ENCODE results near the gene FGFR3.

DNA sequence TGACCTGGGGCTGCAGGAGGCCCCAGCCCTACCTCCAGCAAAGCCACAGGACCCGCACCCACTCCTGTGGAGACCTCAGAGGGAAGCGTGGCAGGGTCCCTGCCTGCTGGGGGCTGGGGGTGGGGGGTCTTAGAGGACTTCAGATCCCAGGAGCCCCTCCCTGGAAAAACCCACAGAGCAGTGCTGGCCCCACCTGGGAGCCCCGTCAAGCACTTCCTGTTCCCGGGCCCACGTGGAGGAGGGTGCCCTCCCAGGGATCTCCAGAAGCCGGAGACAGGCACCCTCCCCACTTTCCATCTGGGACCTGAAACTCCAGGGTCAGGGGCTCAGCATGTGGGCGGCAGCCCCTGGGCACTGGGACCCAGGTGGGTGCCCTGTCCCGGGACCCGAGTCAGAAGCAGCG is 39.8 kb upstream of the FGFR3 start:
- TF ChIP-seq FOXP2 (optimal IDR thresholded peaks at IDR 0.05; ENCODE audit: borderline replicate concordance, extremely low read depth, extremely low read length, insufficient read depth) (no peak), POLR2AphosphoS5 (IDR thresholded peaks at IDR 0.05; ENCODE audit: low read depth, low read length) (no peak), SIN3A (IDR thresholded peaks at IDR 0.05; ENCODE audit: borderline replicate concordance, insufficient read depth, low read length) (no peak), TAF1 (IDR thresholded peaks at IDR 0.05; ENCODE audit: borderline replicate concordance, insufficient read depth, low read length) (no peak)
- TF ChIP-seq, protein P1, sequence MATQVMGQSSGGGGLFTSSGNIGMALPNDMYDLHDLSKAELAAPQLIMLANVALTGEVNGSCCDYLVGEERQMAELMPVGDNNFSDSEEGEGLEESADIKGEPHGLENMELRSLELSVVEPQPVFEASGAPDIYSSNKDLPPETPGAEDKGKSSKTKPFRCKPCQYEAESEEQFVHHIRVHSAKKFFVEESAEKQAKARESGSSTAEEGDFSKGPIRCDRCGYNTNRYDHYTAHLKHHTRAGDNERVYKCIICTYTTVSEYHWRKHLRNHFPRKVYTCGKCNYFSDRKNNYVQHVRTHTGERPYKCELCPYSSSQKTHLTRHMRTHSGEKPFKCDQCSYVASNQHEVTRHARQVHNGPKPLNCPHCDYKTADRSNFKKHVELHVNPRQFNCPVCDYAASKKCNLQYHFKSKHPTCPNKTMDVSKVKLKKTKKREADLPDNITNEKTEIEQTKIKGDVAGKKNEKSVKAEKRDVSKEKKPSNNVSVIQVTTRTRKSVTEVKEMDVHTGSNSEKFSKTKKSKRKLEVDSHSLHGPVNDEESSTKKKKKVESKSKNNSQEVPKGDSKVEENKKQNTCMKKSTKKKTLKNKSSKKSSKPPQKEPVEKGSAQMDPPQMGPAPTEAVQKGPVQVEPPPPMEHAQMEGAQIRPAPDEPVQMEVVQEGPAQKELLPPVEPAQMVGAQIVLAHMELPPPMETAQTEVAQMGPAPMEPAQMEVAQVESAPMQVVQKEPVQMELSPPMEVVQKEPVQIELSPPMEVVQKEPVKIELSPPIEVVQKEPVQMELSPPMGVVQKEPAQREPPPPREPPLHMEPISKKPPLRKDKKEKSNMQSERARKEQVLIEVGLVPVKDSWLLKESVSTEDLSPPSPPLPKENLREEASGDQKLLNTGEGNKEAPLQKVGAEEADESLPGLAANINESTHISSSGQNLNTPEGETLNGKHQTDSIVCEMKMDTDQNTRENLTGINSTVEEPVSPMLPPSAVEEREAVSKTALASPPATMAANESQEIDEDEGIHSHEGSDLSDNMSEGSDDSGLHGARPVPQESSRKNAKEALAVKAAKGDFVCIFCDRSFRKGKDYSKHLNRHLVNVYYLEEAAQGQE (IDR thresholded peaks at IDR 0.05; ENCODE audit: insufficient read depth in 1 of 2, low read depth in 2 of 2, low read length in 2 of 2): no peak

Data from PFSK-1 (cell line).